Superior temporal gyrus (tissue), 1 donor: ENCODE data around the gene MFAP5.
A peak's percentile ranks its signal among the peaks of the same experiment; 100 is the strongest.
"Not testable (repeated sequence)": the region's sequence is repeated elsewhere in the genome, so short reads cannot be mapped to it uniquely, and the experiment has no call there.

ENCODE experiments used
- DNase-seq: peaks from one replicate; pipeline ENCODE4 v3.0.0-alpha.2; 2016; ENCODE audit errors: extremely low spot score

The MFAP5 gene

GRCh38 chr12:8629486-8630033 is 33.1 kb downstream of the MFAP5 start:
- no peak for DNase-seq

- no peak for DNase-seq
Observed at GRCh38 chr12:8628731-8629130, 33.9 kb downstream of the MFAP5 start.

GRCh38 chr12:8624750-8625149 is 37.9 kb downstream of the MFAP5 start:
- DNase-seq: not testable (repeated sequence)

DNA sequence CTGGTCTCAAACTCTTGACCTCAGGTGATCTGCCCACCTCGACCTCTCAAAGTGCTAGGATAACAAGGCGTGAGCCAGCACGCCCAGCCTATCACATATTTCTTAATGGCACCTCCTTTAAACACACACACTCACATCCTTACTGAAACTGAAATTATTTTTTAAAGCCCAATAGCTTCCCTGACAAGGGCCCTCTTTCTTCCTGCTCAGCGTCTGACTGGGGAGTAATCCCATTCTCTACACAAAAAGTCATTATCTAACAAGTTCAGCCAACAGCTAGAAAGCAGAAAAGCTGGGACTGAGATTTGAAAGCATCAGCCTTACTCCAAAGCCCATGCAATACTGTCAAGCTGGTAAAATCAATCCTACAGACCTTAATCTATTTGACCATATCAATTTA is 40.0 kb downstream of the MFAP5 start:
- no peak for DNase-seq

DNA sequence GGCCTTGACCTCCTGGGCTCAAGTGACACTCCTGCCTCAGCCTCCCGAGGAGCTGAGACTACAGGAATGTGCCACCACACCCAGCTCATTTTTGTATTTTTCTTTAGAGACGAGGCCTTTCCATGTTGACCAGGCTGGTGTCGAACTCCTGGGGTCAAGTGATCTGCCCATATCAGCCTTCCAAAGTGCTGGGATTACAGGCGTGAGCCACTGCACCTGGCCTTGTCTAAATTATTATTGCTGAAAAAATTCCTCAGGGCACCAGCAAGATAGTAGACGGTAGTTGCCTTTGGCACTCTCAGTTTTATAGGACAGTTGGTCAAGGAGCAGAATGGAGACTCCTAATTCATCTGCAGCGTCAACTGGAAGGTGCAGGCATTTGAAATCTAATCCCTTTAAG is 47.4 kb downstream of the MFAP5 start:
- DNase-seq: no peak

DNA sequence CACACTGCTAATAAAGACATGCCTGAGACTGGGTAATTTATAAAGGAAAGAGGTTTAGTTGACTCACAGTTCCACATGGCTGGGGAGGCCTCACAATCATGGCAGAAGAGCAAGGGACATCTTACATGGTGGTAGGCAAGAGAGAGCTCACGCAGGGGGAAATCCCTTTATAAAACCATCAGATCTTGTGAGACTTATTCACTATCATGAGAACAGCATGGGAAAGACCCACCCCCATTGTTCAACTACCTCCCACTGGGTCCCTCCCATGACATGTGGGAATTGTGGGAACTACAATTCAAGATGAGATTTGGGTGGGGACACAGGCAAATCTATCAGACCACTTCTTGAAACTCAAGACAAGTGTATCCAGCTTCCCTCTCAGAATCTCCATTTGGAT is 48.7 kb downstream of the MFAP5 start:
- DNase-seq: not testable (repeated sequence)

DNA sequence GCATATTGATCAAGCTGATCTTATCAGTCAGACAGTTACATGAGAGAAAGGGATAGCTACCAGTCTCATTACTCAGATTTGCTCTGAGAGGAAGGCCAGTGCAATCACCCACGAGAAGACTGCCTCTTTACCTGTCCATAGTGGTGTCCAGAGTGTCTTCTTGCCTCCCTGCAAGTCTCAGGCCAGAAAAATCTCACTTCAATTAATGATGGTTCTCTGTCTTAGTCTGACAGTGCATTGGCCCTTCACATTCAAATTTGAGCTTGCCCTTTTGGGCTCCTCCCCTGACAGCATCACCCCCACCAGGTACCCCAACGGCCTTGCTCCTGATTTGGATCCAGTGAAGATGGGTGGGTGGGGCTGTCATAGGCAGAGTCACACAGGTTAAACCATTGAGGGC is 50.0 kb downstream of the MFAP5 start, which contains the start of gene AICDA:
TSS of gene AICDA (minus strand) at position 231 of the 400 bp plus-strand sequence. CDS start at position 139, 92 bp downstream.
- no peak for DNase-seq

GRCh38 chr12:8609061-8609570 is 53.5 kb downstream of the MFAP5 start:
- DNase-seq: peak; percentile 74

- no peak for DNase-seq
Observed at GRCh38 chr12:8606890-8607289, 55.7 kb downstream of the MFAP5 start.

DNA sequence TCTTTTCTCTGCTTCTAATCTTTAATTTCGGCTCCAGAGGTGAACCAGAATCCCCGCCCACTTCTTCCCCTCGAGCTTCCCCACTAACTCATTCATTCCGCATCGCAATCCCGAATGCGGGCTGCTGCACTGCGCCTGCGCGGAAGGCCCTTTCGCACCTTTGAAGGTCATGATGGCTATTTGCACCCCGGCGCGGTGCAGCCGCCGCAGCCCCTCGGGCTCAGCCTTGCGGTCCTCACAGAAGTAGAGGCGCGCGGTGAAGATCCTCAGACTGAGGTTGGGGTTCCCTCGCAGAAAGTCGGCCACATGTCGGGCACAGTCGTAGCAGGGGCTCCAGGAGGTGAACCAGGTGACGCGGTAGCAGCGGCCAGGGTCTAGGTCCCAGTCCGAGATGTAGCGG is 57.6 kb downstream of the MFAP5 start:
- no peak for DNase-seq

- DNase-seq: no peak
Observed at GRCh38 chr12:8603856-8604255, 58.8 kb downstream of the MFAP5 start.

DNA sequence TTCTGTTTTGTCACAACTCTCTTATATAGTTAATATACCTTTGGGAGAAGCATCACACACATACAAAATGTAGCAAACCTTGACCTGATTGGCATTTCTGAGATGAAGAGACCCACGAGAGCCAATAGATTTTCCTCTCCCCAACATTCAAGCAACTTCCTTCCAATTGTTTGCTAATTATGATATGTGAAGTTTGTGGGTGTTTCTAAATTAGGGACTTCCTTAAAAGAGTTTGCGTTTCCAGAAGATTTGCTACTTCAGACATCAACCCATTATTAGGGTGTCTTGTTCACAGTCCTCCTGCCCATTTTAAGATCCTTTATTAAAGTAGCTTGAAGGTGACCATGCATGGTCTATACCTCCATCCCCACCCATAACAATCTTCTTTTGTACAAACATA is 59.3 kb downstream of the MFAP5 start:
- no peak for DNase-seq

DNA sequence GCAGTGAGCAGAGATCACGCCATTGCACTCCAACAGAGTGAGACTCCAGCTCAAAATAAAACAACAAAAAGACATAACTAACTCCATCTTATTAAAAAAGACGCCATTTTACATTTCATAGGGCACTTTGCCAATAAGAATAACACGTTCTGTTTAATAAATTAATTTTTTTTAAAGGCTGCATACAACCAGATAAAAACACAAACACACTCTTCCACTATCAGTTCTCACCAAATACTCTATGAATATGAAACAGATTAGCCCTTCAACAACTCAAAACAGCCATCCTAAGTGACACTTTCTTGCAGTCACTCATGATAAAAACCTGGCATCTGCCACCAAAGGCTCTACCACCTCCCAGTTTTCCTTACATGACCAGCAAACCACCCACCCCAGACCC is 66.1 kb downstream of the MFAP5 start:
- no peak for DNase-seq
